GM19467 (cell line): ENCODE data around the gene ANKRD12.
A peak's percentile ranks its signal among the peaks of the same experiment; 100 is the strongest.
"Not testable (repeated sequence)": the region's sequence is repeated elsewhere in the genome, so short reads cannot be mapped to it uniquely, and the experiment has no call there.

Source experiments
- ATAC-seq: cut with Tn5 transposase; IDR thresholded peaks from one replicate; pipeline ENCODE4 v1.9.1; 2021; ENCODE audit warnings: mild to moderate bottlenecking, moderate library complexity; ENCODE audit not compliant: unreplicated experiment

The ANKRD12 gene

GRCh38 chr18:9136315-9137155 lies at the start of gene ANKRD12:
TSS of gene ANKRD12 (plus strand) at chr18:9136781. CDS start at chr18:9182433, 45,652 bp downstream.
- peak; percentile 72 for ATAC-seq

- no peak for ATAC-seq
These were observed 49.4 kb upstream of the ANKRD12 start for GRCh38 chr18:9087144-9087543.

- no peak for ATAC-seq
These were observed 48.3 kb upstream of the ANKRD12 start for GRCh38 chr18:9088252-9088651.

GRCh38 chr18:9088727-9089126 lies 47.9 kb upstream of the ANKRD12 start:
- ATAC-seq = not testable (repeated sequence)

GRCh38 chr18:9090578-9090977 lies 46.0 kb upstream of the ANKRD12 start:
- ATAC-seq = no peak

GRCh38 chr18:9091066-9091476 lies 45.5 kb upstream of the ANKRD12 start:
- no peak for ATAC-seq

GRCh38 chr18:9092665-9093064 lies 43.9 kb upstream of the ANKRD12 start:
- no peak for ATAC-seq

GRCh38 chr18:9093109-9093508 lies 43.5 kb upstream of the ANKRD12 start:
- not testable (repeated sequence) for ATAC-seq

GRCh38 chr18:9094307-9095226 lies 42.0 kb upstream of the ANKRD12 start:
- ATAC-seq = no peak

GRCh38 chr18:9095297-9096006 lies 41.1 kb upstream of the ANKRD12 start:
- peak; percentile 92 for ATAC-seq

GRCh38 chr18:9096007-9096371 lies 40.6 kb upstream of the ANKRD12 start:
- ATAC-seq = peak; percentile 11

GRCh38 chr18:9096685-9097084 lies 39.9 kb upstream of the ANKRD12 start:
- no peak for ATAC-seq

- ATAC-seq = no peak
These were observed 39.2 kb upstream of the ANKRD12 start for GRCh38 chr18:9097349-9097748.

- ATAC-seq = no peak
These were observed 35.8 kb upstream of the ANKRD12 start for GRCh38 chr18:9100796-9101195.

- no peak for ATAC-seq
These were observed 34.7 kb upstream of the ANKRD12 start for GRCh38 chr18:9101730-9102507.

GRCh38 chr18:9102508-9103375 lies 33.8 kb upstream of the ANKRD12 start, which contains the start of gene NDUFV2:
TSS of gene NDUFV2 (plus strand) at chr18:9102699. CDS start at chr18:9102744, 45 bp downstream.
- ATAC-seq = peak; percentile 89

- ATAC-seq = no peak
These were observed 33.2 kb upstream of the ANKRD12 start for GRCh38 chr18:9103376-9103873.

GRCh38 chr18:9104244-9104901 lies 32.2 kb upstream of the ANKRD12 start:
- no peak for ATAC-seq
